B cell (primary cell): ENCODE data around the gene KRTAP10-2. TPM values are rescaled to one million over a fixed set of nuclear protein-coding genes. Genes with fewer than 3 reads are reported as not detected.
"Not testable (repeated sequence)": the region's sequence is repeated elsewhere in the genome, so short reads cannot be mapped to it uniquely, and the experiment has no call there.

Experiments used
- ATAC-seq: fragments of 200-7000 bp; cut with Tn5 transposase; one replicate; pipeline ENCODE4 v1.10.0; 2021; ENCODE audit warnings: low read depth, mild to moderate bottlenecking, moderate number of reproducible peaks, moderate library complexity
- CTCF ChIA-PET: fragments of 350-600 bp; sonication (Branson Sonifier 250); formaldehyde crosslinking; loops from one replicate; lab custom pipeline; 2021; ENCODE audit warnings: antibody characterized with exemption, inconsistent platforms; lab: Charles Lee
- POLR2A ChIA-PET: fragments of 350-600 bp; sonication (Branson Sonifier 250); formaldehyde crosslinking; loops from one replicate; lab custom pipeline; 2021; ENCODE audit warnings: antibody characterized with exemption; lab: Charles Lee
- DNase-seq: peaks from one replicate; pipeline ENCODE4 v3.0.0; 2013
- H2AFZ ChIP-seq: 2 replicates; pipeline ENCODE4 v1.6.1; 2012; ENCODE audit warnings: mild to moderate bottlenecking, low read depth, low read length; ENCODE audit not compliant: insufficient read depth, poor library complexity, severe bottlenecking
- H3K27ac ChIP-seq, 2 donors: 1 replicate in 1 of 2; 2 replicates in 1 of 2; pipeline ENCODE4 v1.5.1; 2012 to 2013; ENCODE audit warnings: low read length in 2 of 2, mild to moderate bottlenecking in 2 of 2, moderate library complexity in 1 of 2
- H3K27me3 ChIP-seq, 4 experiments: fragments of 200-600 bp in 1 of 4; sonication (generic) in 1 of 4; replicated peaks in 1 of 4; 1 replicate in 2 of 4; 2 replicates in 2 of 4; pipeline versions ENCODE4 v1.6.1 to v1.7.0; 2013 to 2016; ENCODE audit warnings: low read length in 3 of 4, mild to moderate bottlenecking in 2 of 4, mixed read lengths in 1 of 4, moderate library complexity in 1 of 4; ENCODE audit not compliant: insufficient read depth in 4 of 4, control insufficient read depth in 3 of 4; ENCODE audit errors: control extremely low read depth in 1 of 4
- H3K36me3 ChIP-seq, 2 experiments: replicated peaks in 1 of 2; 1 replicate in 1 of 2; 2 replicates in 1 of 2; pipeline versions ENCODE4 v1.6.1 to v1.7.1; 2013; ENCODE audit warnings: low read length in 1 of 2; ENCODE audit not compliant: insufficient read depth in 2 of 2, control insufficient read depth in 1 of 2; ENCODE audit errors: control extremely low read depth in 1 of 2, extremely low read depth in 1 of 2
- H3K4me1 ChIP-seq, 2 donors: fragments of 200-600 bp in 1 of 2; sonication (generic) in 1 of 2; 1 replicate in 1 of 2; 2 replicates in 1 of 2; pipeline versions ENCODE4 v1.5.1 to v1.6.1; 2013 to 2017; ENCODE audit warnings: low read length in 2 of 2; ENCODE audit not compliant: control insufficient read depth in 2 of 2, insufficient read depth in 2 of 2
- H3K4me2 ChIP-seq: replicated peaks from 2 replicates; pipeline ENCODE3; 2012; ENCODE audit warnings: mild to moderate bottlenecking, low read depth, low read length; ENCODE audit not compliant: poor library complexity, severe bottlenecking
- H3K4me3 ChIP-seq, 5 experiments: fragments of 200-600 bp in 1 of 5; sonication (generic) in 1 of 5; 1 replicate in 3 of 5; 2 replicates in 2 of 5; pipeline versions ENCODE4 v1.5.1 to v1.7.0; 2011 to 2016; ENCODE audit warnings: low read length in 4 of 5, mild to moderate bottlenecking in 4 of 5, low read depth in 2 of 5, control low read depth in 1 of 5, moderate library complexity in 1 of 5; ENCODE audit not compliant: insufficient read depth in 1 of 5; ENCODE audit errors: control extremely low read depth in 1 of 5, extremely low read depth in 1 of 5
- H3K79me2 ChIP-seq: fragments of 200-600 bp; sonication (generic); one replicate; pipeline ENCODE4 v1.6.0; 2016; ENCODE audit warnings: low read length; ENCODE audit not compliant: control insufficient read depth, insufficient read depth
- H3K9ac ChIP-seq: fragments of 200-600 bp; sonication (generic); 2 replicates; pipeline ENCODE4 v1.6.1; 2017; ENCODE audit warnings: mild to moderate bottlenecking, low read length, moderate library complexity
- H3K9me3 ChIP-seq, 3 donors: one replicate each; pipeline versions ENCODE4 v1.6.1 to v1.7.1; 2013; ENCODE audit warnings: low read length in 2 of 3; ENCODE audit not compliant: control insufficient read depth in 2 of 3, insufficient read depth in 1 of 3; ENCODE audit errors: control extremely low read depth in 1 of 3
- H4K20me1 ChIP-seq: 2 replicates; pipeline ENCODE4 v1.6.0; 2012; ENCODE audit warnings: mild to moderate bottlenecking, low read length; ENCODE audit not compliant: insufficient read depth, control insufficient read depth, poor library complexity, severe bottlenecking
- H3K27ac Mint-ChIP-seq: one replicate; pipeline ENCODE4 v1.8.0; 2021; ENCODE audit warnings: mixed read lengths
- H3K27me3 Mint-ChIP-seq: one replicate; pipeline ENCODE4 v1.8.0; 2021; ENCODE audit warnings: mixed read lengths
- H3K4me1 Mint-ChIP-seq: one replicate; pipeline ENCODE4 v1.8.0; 2021; ENCODE audit warnings: mixed read lengths
- H3K4me3 Mint-ChIP-seq: one replicate; pipeline ENCODE4 v1.8.0; 2021; ENCODE audit warnings: mixed read lengths
- H3K9me3 Mint-ChIP-seq: one replicate; pipeline ENCODE4 v1.8.0; 2022; ENCODE audit warnings: mixed read lengths; ENCODE audit not compliant: insufficient read depth
- CTCF ChIP-seq: fragments of 200-600 bp; IDR thresholded peaks from one replicate; pipeline ENCODE4 v1.8.0; 2022; ENCODE audit warnings: antibody characterized with exemption, mild to moderate bottlenecking
- EZH2 ChIP-seq: IDR thresholded peaks from 2 replicates; pipeline ENCODE4 v1.6.1; 2012; ENCODE audit warnings: borderline replicate concordance, low read depth, mild to moderate bottlenecking, moderate library complexity, low read length; ENCODE audit not compliant: insufficient read depth, poor library complexity, severe bottlenecking
- WGBS: methylation state at CpG from one replicate; pipeline ENCODE4 v1.1.5; 2013; ENCODE audit warnings: missing lambda C conversion rate; ENCODE audit not compliant: insufficient coverage; 5-methylcytosine and 5-hydroxymethylcytosine counted together
- intact Hi-C: fragments of 100-400 bp; cut with micrococcal nuclease; formaldehyde crosslinking; loops from one replicate; pipeline ENCODE4 v1.10.0; 2022
- polyA plus RNA-seq: library from polyadenylated mRNA; depleted of rRNA; stranded (reverse); fragments of >200 nt; gene quantifications from 2 replicates; pipeline ENCODE4 v1.2.3, GENCODE V29; 2012
- total RNA-seq, 2 donors: library from RNA; stranded (reverse); fragments of 120-200 nt in 1 of 2; gene quantifications; 1 replicate in 1 of 2; 2 replicates in 1 of 2; pipeline versions ENCODE4 v1.2.3 to v1.2.4, GENCODE V29; 2013 to 2022

Gene KRTAP10-2
- total and polyA plus RNA-seq, 2 donors (not counting 1 experiment from before 2014, with no cell fraction given) = not detected

DNA sequence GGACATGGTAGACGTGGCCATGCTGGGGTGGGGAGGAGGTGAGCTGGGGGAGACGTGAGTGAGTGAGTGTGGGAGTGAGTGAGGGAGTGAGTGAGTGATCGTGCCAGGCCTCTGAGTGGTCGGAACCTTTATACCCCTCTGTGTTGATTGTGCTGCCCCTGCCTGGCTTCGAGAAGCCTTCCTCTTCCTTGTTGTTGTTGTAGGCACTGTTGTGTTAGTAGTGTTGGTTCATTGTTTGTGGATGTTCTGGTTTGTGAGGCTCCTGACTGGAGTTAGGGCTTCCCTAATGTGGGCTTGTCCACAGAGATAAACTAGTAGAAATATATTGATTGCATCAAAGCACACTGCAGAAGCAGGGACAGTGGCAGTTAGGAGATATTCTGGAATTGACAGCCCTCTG is 7.4 kb upstream of the KRTAP10-2 start, which contains the start of gene KRTAP10-3:
TSS of gene KRTAP10-3 (minus strand) at position 101 of the 400 bp plus-strand sequence. CDS start at position 21, 80 bp downstream.
- H3K4me3 Mint-ChIP-seq = no peak within 1 kb of the TSS
- H3K9me3 Mint-ChIP-seq = peaks cover 9% of the 10 kb centered on the region
- DNase-seq (no peak), ATAC-seq (no peak)
- 86% methylated on average over 5 of the region's 5 CpGs for WGBS
- Histone ChIP-seq H3K79me2 (no peaks in the 10 kb centered on the region), H3K4me2 (no peak within 1 kb of the TSS), H3K4me3 (no peak within 1 kb of the TSS), H3K27ac (no peak within 1 kb of the TSS), H3K36me3 (no peaks in the 10 kb centered on the region), H2AFZ (no peak within 1 kb of the TSS), H3K9ac (no peak within 1 kb of the TSS), H4K20me1 (no peaks in the 10 kb centered on the region), H3K9me3 (peaks cover 0 to 10% (median 4%) of the 10 kb centered on the region in 3 donors), H3K27me3 (peaks cover 0 to 13% (median 4%) of the 10 kb centered on the region in 4 experiments), H3K4me1 (peaks cover 0 to 11% of the 10 kb centered on the region in 2 donors)
- H3K27ac Mint-ChIP-seq = no peak within 1 kb of the TSS
- H3K27me3 Mint-ChIP-seq = peaks cover 37% of the 10 kb centered on the region
- intact Hi-C loops = no loop called here
- CTCF ChIA-PET = no interaction called here
- POLR2A ChIA-PET = no interaction called here
- H3K4me1 Mint-ChIP-seq = peaks cover 23% of the 10 kb centered on the region
- TF ChIP-seq EZH2 = no peak
- no peak for TF ChIP-seq CTCF

DNA sequence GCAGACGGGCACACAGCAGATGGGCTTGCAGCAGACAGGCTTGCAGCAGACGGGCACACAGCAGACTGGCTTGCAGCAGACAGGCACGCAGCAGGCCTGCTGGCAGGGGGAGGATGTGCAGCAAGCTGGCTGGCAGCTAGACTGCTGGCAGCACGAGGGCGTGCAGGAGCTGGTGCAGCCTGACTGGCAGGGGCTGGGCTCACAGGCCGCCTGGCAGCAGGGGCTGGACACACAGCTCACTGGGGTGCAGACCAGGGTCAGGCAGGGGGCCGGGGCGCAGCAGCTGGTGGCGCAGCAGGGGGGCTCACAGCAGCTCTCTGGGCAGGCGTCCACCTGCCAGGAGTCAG is 7.0 kb upstream of the KRTAP10-2 start:
- H3K9ac ChIP-seq, H3K9me3 Mint-ChIP-seq, POLR2A ChIA-PET, H3K36me3 ChIP-seq, H4K20me1 ChIP-seq, H3K4me2 ChIP-seq, H3K4me3 Mint-ChIP-seq, H3K79me2 ChIP-seq, H3K4me3 ChIP-seq, H2AFZ ChIP-seq, H3K27ac Mint-ChIP-seq, DNase-seq, H3K27ac ChIP-seq, intact Hi-C loops, ATAC-seq: not testable (repeated sequence)
- H3K4me1 ChIP-seq = peaks cover 0 to 11% of the 10 kb centered on the region in 2 donors
- peaks cover 41% of the 10 kb centered on the region for H3K27me3 Mint-ChIP-seq
- peaks cover 23% of the 10 kb centered on the region for H3K4me1 Mint-ChIP-seq
- peaks cover 0 to 10% (median 4%) of the 10 kb centered on the region in 3 donors for H3K9me3 ChIP-seq
- H3K27me3 ChIP-seq = peaks cover 0 to 13% (median 4%) of the 10 kb centered on the region in 4 experiments
- 86% methylated on average over 9 of the region's 10 CpGs for WGBS
- CTCF ChIA-PET = interaction anchor here (1.2 kb wide), 1 partner anchor 381 kb away, joined by 3 read pairs; the partner anchor contains the start of gene SLX9
